Measurements from ENCODE around the gene TWNK. TPM values are rescaled to one million over a fixed set of nuclear protein-coding genes. Genes with fewer than 3 reads are reported as not detected.

Gene TWNK
- total RNA-seq, 6 experiments from 2014 or later, result 5.7 to 9.5 (median 7.0) TPM

DNA sequence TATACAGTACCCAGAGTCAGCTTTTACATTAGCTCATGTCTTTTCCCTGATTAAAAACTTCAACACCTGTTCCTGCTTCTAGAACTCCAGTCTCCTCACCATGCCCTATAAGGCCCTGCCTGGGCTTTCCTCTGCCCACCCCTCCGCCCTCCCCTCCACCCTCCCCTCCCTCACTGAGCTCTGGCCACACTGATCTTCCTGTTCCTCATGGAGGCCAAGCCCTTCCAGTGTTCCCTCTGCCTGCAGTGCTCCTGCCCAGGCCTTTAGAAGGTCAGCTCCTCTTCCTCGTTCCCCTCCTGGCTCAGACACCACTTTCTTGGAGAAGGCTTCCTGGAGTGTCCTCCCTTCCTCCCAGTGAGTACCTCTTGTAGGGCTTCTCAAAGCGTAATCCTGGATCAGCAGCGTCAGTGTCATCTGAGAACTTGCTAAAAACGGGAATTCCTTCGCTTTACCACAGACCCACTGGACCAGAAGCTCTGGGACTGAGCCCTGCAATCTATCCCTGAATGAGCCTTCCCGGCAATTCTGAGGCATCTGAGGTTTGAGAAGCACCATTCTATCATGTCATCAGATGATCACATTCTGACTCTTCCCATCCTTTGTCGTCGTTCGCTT, 39.9 kb downstream of the TWNK start:
- Mint-ChIP-seq H3K27ac (no peak overlapping the region), H3K9me3 (no peaks in the 10 kb centered on the region), H3K4me3 (no peak overlapping the region), H3K4me1 (ENCODE audit: low read depth) (peaks cover 23% of the 10 kb centered on the region), H3K36me3 (ENCODE audit: low read depth) (no peaks in the 10 kb centered on the region), H3K27me3 (ENCODE audit: insufficient read depth) (peaks cover 14% of the 10 kb centered on the region)
- TF ChIP-seq, protein P1, sequence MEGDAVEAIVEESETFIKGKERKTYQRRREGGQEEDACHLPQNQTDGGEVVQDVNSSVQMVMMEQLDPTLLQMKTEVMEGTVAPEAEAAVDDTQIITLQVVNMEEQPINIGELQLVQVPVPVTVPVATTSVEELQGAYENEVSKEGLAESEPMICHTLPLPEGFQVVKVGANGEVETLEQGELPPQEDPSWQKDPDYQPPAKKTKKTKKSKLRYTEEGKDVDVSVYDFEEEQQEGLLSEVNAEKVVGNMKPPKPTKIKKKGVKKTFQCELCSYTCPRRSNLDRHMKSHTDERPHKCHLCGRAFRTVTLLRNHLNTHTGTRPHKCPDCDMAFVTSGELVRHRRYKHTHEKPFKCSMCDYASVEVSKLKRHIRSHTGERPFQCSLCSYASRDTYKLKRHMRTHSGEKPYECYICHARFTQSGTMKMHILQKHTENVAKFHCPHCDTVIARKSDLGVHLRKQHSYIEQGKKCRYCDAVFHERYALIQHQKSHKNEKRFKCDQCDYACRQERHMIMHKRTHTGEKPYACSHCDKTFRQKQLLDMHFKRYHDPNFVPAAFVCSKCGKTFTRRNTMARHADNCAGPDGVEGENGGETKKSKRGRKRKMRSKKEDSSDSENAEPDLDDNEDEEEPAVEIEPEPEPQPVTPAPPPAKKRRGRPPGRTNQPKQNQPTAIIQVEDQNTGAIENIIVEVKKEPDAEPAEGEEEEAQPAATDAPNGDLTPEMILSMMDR (IDR thresholded peaks at IDR 0.05), result no peak
- DNase-seq, result no peak

DNA sequence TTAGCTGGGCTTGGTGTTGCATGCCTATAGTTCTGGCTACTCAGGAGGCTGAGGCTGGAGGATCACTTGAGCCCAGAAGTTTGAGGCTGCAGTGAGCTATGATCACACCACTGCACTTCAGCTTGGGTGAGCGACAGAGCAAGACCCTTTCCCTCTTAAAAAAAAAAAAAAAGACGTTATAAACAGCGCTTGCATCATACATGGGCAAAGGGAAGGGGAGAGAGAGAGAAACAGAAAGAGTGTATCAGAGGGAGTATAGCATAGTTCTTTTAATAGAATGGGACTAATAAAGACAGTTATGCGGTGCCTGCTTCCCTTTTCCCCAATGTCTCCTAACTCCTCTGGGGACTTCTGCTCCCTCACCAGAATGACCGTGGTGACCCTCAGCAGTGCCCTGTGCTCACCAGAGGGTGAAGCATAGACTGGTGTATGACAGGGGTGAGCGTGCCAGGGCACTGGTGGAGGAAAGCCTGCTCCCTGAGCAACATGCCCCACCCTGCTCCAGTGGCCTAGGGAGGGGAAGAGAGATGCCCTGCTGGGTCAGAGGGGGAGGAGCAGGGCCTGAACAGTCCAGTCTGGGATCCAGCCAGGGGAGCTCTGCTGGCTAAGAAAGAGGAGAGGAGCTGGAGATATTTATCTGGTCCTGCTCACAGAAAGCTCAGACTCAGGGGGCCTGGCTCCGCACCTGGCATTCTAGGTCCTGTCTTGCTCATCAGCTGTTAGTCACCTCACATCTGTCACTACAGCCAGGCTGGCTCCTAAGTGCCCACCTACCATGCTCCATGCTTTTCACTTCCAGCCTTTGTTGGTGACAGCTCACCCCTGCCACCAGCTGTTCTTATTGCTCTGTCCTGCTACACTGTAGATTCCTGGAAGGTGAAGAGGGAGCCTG, 41.3 kb downstream of the TWNK start:
- no peak for DNase-seq
- no peak overlapping the region for H3K27ac Mint-ChIP-seq
- 0 out of 2 replicates have a peak, but pooled peaks cover 4% of the 10 kb centered on the region for H3K36me3 Mint-ChIP-seq (ENCODE audit: low read depth)
- no peaks in the 10 kb centered on the region for H3K9me3 Mint-ChIP-seq
- TF ChIP-seq, protein P1 (IDR thresholded peaks at IDR 0.05), result no peak
- H3K4me1 Mint-ChIP-seq (ENCODE audit: low read depth), result peaks cover 30% of the 10 kb centered on the region
- H3K27me3 Mint-ChIP-seq (ENCODE audit: insufficient read depth), result peaks cover 10% of the 10 kb centered on the region
- no peak overlapping the region for H3K4me3 Mint-ChIP-seq

DNA sequence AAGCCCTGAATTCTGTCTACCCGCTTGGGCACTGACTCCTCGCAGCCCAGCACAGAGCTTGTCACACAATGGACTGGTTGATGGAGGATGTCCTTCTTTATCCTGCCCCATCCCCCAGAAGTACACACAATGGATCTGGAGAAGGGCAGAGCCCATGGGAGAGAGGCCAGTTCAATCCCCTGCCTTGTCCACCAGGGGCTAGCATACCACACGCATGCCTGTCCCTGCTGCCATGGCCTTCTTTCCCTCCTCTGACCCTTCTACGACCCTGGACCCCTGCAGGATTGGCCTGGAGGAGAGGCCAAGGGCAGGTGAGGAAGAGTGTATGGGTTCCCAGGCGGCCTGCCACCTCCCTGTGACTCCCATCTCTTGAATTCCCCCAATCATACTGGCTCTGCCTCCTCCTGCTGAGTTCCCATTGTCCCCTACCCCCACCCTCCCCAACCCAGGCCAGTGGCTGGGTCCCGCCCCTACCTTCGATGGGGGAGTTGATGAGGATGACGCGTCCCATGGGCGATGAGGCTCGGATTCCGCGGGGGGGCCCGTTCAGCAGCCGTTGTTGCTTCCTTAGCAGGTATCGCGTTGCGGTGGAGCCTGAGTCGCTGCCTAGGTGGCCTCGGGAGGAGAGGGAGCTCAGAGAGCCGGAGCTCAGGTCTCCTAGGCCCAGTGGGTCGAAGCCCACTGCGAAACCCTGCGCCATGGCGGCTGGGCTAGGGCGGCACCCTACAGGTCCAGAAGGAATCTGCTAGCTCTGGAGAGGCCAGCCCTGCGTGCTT, 42.4 kb downstream of the TWNK start:
- Mint-ChIP-seq H3K4me1 (ENCODE audit: low read depth) (peaks cover 34% of the 10 kb centered on the region), H3K4me3 (no peak overlapping the region), H3K27me3 (ENCODE audit: insufficient read depth) (peaks cover 10% of the 10 kb centered on the region), H3K36me3 (ENCODE audit: low read depth) (0 out of 2 replicates have a peak, but pooled peaks cover 5% of the 10 kb centered on the region), H3K27ac (no peak overlapping the region), H3K9me3 (no peaks in the 10 kb centered on the region)
- DNase-seq, result no peak
- TF ChIP-seq, protein P1 (IDR thresholded peaks at IDR 0.05), result peak; percentile 55

DNA sequence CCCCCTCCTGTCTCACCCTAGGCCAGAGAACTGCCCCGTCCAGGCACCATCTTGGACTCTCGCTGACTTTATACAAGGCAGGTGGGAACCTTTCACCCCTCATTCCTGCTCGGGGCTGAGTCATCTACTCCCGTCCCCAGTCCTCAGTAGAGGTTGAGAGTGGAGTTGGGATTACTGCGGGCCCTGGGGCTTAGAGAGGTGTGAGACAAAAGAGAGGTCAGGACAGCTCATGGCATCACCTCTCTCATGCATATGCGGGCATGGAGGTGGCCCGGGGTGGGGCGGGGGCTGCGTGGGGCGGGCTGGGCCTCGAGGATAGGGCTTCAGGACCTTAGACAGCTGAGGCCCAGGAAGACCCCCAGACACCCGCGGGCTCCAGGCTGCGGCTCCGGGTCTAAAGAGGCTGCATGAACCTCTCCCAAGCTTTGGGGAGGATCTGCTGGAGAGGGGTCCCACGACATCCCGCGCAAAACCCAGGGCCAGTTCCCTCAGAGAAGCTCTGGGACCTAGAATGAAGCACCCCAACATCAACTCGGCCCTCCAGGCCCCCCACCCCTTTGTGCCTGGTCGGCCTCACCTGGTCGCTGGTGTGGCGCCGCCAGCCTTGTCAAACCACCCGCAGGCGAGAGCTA, 43.3 kb downstream of the TWNK start:
- H3K27ac Mint-ChIP-seq, result peak overlapping the region; percentile 99; the same call in 1 of the 2 replicates
- peaks cover 34% of the 10 kb centered on the region for H3K4me1 Mint-ChIP-seq (ENCODE audit: low read depth)
- peak overlapping the region; percentile 97 for H3K4me3 Mint-ChIP-seq
- H3K9me3 Mint-ChIP-seq, result no peaks in the 10 kb centered on the region
- H3K27me3 Mint-ChIP-seq (ENCODE audit: insufficient read depth), result peaks cover 10% of the 10 kb centered on the region
- no peak for DNase-seq
- TF ChIP-seq, protein P1 (IDR thresholded peaks at IDR 0.05), result no peak
- peaks cover 7% of the 10 kb centered on the region; the same call in 1 of the 2 replicates for H3K36me3 Mint-ChIP-seq (ENCODE audit: low read depth)

Data from HFFc6 (cell line).